Right atrium auricular region (tissue), 2 donors: ENCODE data around the gene CUZD1. TPM values are rescaled to one million over a fixed set of nuclear protein-coding genes. Genes with fewer than 3 reads are reported as not detected.

Experiments
- DNase-seq: peaks from one replicate; pipeline ENCODE4 v3.0.0-alpha.2; 2019; ENCODE audit warnings: low spot score
- H3K27ac ChIP-seq, 2 donors: fragments of 200-600 bp; sonication (generic); 1 replicate in 1 of 2; 2 replicates in 1 of 2; pipeline ENCODE4 v1.5.1; 2016 to 2019
- H3K27me3 ChIP-seq, 2 donors: fragments of 200-600 bp; sonication (generic); one replicate each; pipeline versions ENCODE4 v1.5.1 to v1.6.0; 2017 to 2019
- H3K36me3 ChIP-seq: fragments of 200-600 bp; sonication (generic); one replicate; pipeline ENCODE4 v1.5.1; 2016
- H3K4me1 ChIP-seq, 2 donors: fragments of 200-600 bp; sonication (generic); one replicate each; pipeline versions ENCODE4 v1.5.1 to v1.6.0; 2017 to 2019
- H3K4me3 ChIP-seq, 2 donors: fragments of 200-600 bp; sonication (generic); 1 replicate in 1 of 2; 2 replicates in 1 of 2; pipeline ENCODE4 v1.5.1; 2017 to 2019; ENCODE audit warnings: mild to moderate bottlenecking in 1 of 2, moderate library complexity in 1 of 2
- H3K9me3 ChIP-seq, 2 donors: fragments of 200-600 bp; sonication (generic); one replicate each; pipeline ENCODE4 v1.5.1; 2019
- CTCF ChIP-seq, 2 donors: fragments of 200-600 bp; sonication (generic); IDR thresholded peaks; one replicate each; pipeline ENCODE4 v1.5.1; 2019; ENCODE audit warnings: antibody characterized with exemption in 2 of 2
- total RNA-seq, 2 donors: library from RNA; depleted of rRNA; stranded (reverse); fragments of >200 nt; gene quantifications; one replicate each; pipeline ENCODE4 v1.1.0, GENCODE V29; 2016

CUZD1 gene
- total RNA-seq, 2 donors from 2014 or later = 0.31 TPM; not detected in 1

DNA sequence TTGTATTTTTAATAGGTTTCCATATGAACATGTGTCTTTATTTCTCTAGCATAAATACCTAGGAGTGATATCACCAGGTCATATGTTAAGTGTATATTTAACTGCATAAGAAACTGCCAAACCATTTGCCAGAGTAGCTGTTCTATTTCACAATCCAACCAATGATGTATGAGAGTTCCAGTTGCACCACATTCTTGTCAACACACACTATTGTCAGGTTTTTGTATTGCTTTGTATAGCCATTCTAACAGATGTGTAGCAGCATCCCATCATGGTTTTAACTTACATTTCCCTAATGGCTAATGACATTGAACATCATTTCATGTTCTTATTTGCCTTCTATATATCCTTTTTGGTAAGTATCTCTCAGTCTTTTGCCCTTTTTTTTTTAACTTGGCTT lies 4.1 kb downstream of the CUZD1 start:
- TF ChIP-seq CTCF (IDR thresholded peaks at IDR 0.05) = no peak
- DNase-seq = no peak

DNA sequence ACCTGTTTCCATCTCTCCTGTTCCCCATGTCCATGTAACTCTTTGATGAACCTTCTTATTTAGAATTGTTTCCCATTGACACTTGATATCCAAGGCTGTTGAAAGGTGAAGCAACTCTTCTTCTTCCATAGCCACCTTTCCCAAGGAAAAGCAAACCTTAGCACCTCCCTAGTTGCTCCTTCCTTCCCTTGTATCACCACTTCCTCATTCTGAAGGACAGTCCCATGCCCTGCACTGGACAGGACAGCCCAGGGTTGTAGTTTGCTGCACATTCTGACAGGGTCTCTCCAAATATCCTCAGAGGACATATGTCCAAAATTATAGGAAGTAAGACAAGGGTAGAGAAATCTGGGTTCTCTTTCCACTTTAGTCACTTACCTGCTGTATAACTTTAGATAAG lies 6.2 kb downstream of the CUZD1 start:
- Histone ChIP-seq H3K27ac (no peak overlapping the region), H3K4me3 (no peak overlapping the region), H3K36me3 (no peaks in the 10 kb centered on the region), H3K27me3 (no peaks in the 10 kb centered on the region), H3K4me1 (no peaks in the 10 kb centered on the region), H3K9me3 (peaks cover 0 to 24% of the 10 kb centered on the region in 2 donors)
- no peak for TF ChIP-seq CTCF (IDR thresholded peaks at IDR 0.05)
- DNase-seq = no peak

More for the DNA sequence above, 4.1 kb downstream of the CUZD1 start:
- H3K27ac ChIP-seq = no peak overlapping the region
- H3K9me3 ChIP-seq = peaks cover 0 to 18% of the 10 kb centered on the region in 2 donors
- H3K4me3 ChIP-seq = no peak overlapping the region
- no peaks in the 10 kb centered on the region for H3K36me3 ChIP-seq
- H3K27me3 ChIP-seq = no peaks in the 10 kb centered on the region
- H3K4me1 ChIP-seq = no peaks in the 10 kb centered on the region

GRCh38 chr10:122838880-122839279 lies 6.8 kb downstream of the CUZD1 start:
- Histone ChIP-seq H3K36me3 (no peaks in the 10 kb centered on the region), H3K4me3 (no peak overlapping the region), H3K27ac (no peak overlapping the region), H3K4me1 (no peaks in the 10 kb centered on the region), H3K27me3 (no peaks in the 10 kb centered on the region), H3K9me3 (peaks cover 0 to 24% of the 10 kb centered on the region in 2 donors)
- TF ChIP-seq CTCF (IDR thresholded peaks at IDR 0.05) = no peak
- no peak for DNase-seq

- H3K36me3 ChIP-seq = no peaks in the 10 kb centered on the region
- no peak for TF ChIP-seq CTCF (IDR thresholded peaks at IDR 0.05)
- H3K4me3 ChIP-seq = no peak overlapping the region
- peaks cover 0 to 6% of the 10 kb centered on the region in 2 donors for H3K9me3 ChIP-seq
- no peak overlapping the region for H3K27ac ChIP-seq
- no peaks in the 10 kb centered on the region for H3K27me3 ChIP-seq
- no peaks in the 10 kb centered on the region for H3K4me1 ChIP-seq
- no peak for DNase-seq
Observed at GRCh38 chr10:122835908-122836307, 9.7 kb downstream of the CUZD1 start.

GRCh38 chr10:122830965-122831353 lies 14.7 kb downstream of the CUZD1 start:
- TF ChIP-seq CTCF (IDR thresholded peaks at IDR 0.05) = no peak
- Histone ChIP-seq H3K4me3 (no peak overlapping the region), H3K9me3 (peaks cover 0 to 2% of the 10 kb centered on the region in 2 donors), H3K27me3 (no peaks in the 10 kb centered on the region), H3K4me1 (no peaks in the 10 kb centered on the region), H3K27ac (no peak overlapping the region), H3K36me3 (no peaks in the 10 kb centered on the region)
- DNase-seq = no peak

- H3K36me3 ChIP-seq = no peaks in the 10 kb centered on the region
- no peak for TF ChIP-seq CTCF (IDR thresholded peaks at IDR 0.05)
- no peaks in the 10 kb centered on the region for H3K9me3 ChIP-seq
- no peak for DNase-seq
- no peak overlapping the region for H3K27ac ChIP-seq
- H3K4me3 ChIP-seq = no peak overlapping the region
- H3K4me1 ChIP-seq = no peaks in the 10 kb centered on the region
- H3K27me3 ChIP-seq = no peaks in the 10 kb centered on the region
Observed at GRCh38 chr10:122830273-122830964, 15.2 kb downstream of the CUZD1 start.
